ENCODE results near the gene CILP2. TPM values are rescaled to one million over a fixed set of nuclear protein-coding genes. Genes with fewer than 3 reads are reported as not detected.

Gene CILP2
- total RNA-seq, 4 donors from 2014 or later = 0.19 to 0.27 TPM; not detected in 2

- no peak overlapping the region for H3K4me3 ChIP-seq
- peaks cover 0 to 5% (median 0%) of the 10 kb centered on the region in 3 donors for H3K9me3 ChIP-seq
- H3K36me3 ChIP-seq = no peaks in the 10 kb centered on the region
- TF ChIP-seq POLR2AphosphoS5 (IDR thresholded peaks at IDR 0.05) = no peak
- TF ChIP-seq EP300 (IDR thresholded peaks at IDR 0.05) = no peak
- TF ChIP-seq CTCF (IDR thresholded peaks at IDR 0.05) = no peak
- TF ChIP-seq POLR2A (IDR thresholded peaks at IDR 0.05) = no peak
- H3K27me3 ChIP-seq = peaks cover 100% of the 10 kb centered on the region
- H3K4me1 ChIP-seq = peaks cover 0 to 19% (median 12%) of the 10 kb centered on the region in 3 donors
- H3K27ac ChIP-seq = no peak overlapping the region
- ATAC-seq = no peak
- WGBS, 2 donors (ENCODE audit: low coverage in 1 of 2) = no CpG with 5 or more reads among the region's 53 CpGs
Measured at GRCh38 chr19:19544954-19545591, 7.0 kb downstream of the CILP2 start.

GRCh38 chr19:19545707-19546106 lies 7.6 kb downstream of the CILP2 start:
- no peak overlapping the region for H3K27ac ChIP-seq
- WGBS, 2 donors (ENCODE audit: low coverage in 1 of 2) = 85% methylated on average over 4 of the region's 23 CpGs; no CpG with 5 or more reads in 1 of the 2 donors
- ATAC-seq = no peak

GRCh38 chr19:19546751-19547162 lies 8.7 kb downstream of the CILP2 start:
- TF ChIP-seq EP300 (IDR thresholded peaks at IDR 0.05) = no peak
- no peak for TF ChIP-seq POLR2AphosphoS5 (IDR thresholded peaks at IDR 0.05)
- no peak for TF ChIP-seq CTCF (IDR thresholded peaks at IDR 0.05)
- TF ChIP-seq POLR2A (IDR thresholded peaks at IDR 0.05) = no peak
- H3K9me3 ChIP-seq = no peaks in the 10 kb centered on the region
- H3K36me3 ChIP-seq = no peaks in the 10 kb centered on the region
- peaks cover 93% of the 10 kb centered on the region for H3K27me3 ChIP-seq
- peaks cover 0 to 2% (median 0%) of the 10 kb centered on the region in 3 donors for H3K4me1 ChIP-seq
- no CpG with 5 or more reads among the region's 19 CpGs for WGBS, 2 donors (ENCODE audit: low coverage in 1 of 2)
- no peak for ATAC-seq
- no peak overlapping the region for H3K27ac ChIP-seq
- no peak overlapping the region for H3K4me3 ChIP-seq

More at GRCh38 chr19:19545707-19546106, 7.6 kb downstream of the CILP2 start:
- no peak overlapping the region for H3K4me3 ChIP-seq
- no peaks in the 10 kb centered on the region for H3K36me3 ChIP-seq
- H3K4me1 ChIP-seq = peaks cover 0 to 12% (median 6%) of the 10 kb centered on the region in 3 donors
- no peaks in the 10 kb centered on the region for H3K9me3 ChIP-seq
- no peak for TF ChIP-seq EP300 (IDR thresholded peaks at IDR 0.05)
- peaks cover 100% of the 10 kb centered on the region for H3K27me3 ChIP-seq

- H3K36me3 ChIP-seq = no peaks in the 10 kb centered on the region
- peaks cover 83% of the 10 kb centered on the region for H3K27me3 ChIP-seq
- H3K4me1 ChIP-seq = no peaks in the 10 kb centered on the region
- no peak overlapping the region for H3K4me3 ChIP-seq
- no peak for ATAC-seq
- no peak overlapping the region for H3K27ac ChIP-seq
- WGBS, 2 donors (ENCODE audit: low coverage in 1 of 2) = no CpG with 5 or more reads among the region's 15 CpGs
- TF ChIP-seq CTCF (IDR thresholded peaks at IDR 0.05) (no peak), EP300 (IDR thresholded peaks at IDR 0.05) (no peak), POLR2AphosphoS5 (IDR thresholded peaks at IDR 0.05) (no peak), POLR2A (IDR thresholded peaks at IDR 0.05) (no peak)
- no peaks in the 10 kb centered on the region for H3K9me3 ChIP-seq
Measured at GRCh38 chr19:19547674-19548336, 9.7 kb downstream of the CILP2 start.

- no peaks in the 10 kb centered on the region for H3K36me3 ChIP-seq
- no peaks in the 10 kb centered on the region for H3K9me3 ChIP-seq
- H3K27ac ChIP-seq = no peak overlapping the region
- TF ChIP-seq CTCF (IDR thresholded peaks at IDR 0.05) (no peak), EP300 (IDR thresholded peaks at IDR 0.05) (no peak), POLR2A (IDR thresholded peaks at IDR 0.05) (no peak), POLR2AphosphoS5 (IDR thresholded peaks at IDR 0.05) (no peak)
- H3K4me1 ChIP-seq = no peaks in the 10 kb centered on the region
- no peak for ATAC-seq
- H3K4me3 ChIP-seq = no peak overlapping the region
- 55 to 73% methylated on average over 6 of the region's 13 CpGs for WGBS, 2 donors (ENCODE audit: low coverage in 1 of 2)
- H3K27me3 ChIP-seq = peaks cover 73% of the 10 kb centered on the region
Measured at GRCh38 chr19:19548915-19549759, 11.1 kb downstream of the CILP2 start.
